Dedifferentiated amniotic fluid mesenchymal stem cell (primary cell): ENCODE results near the gene HOMER3.
"Not testable (repeated sequence)": the region's sequence is repeated elsewhere in the genome, so short reads cannot be mapped to it uniquely, and the experiment has no call there.

Source experiments
- DNase-seq: peaks from one replicate; pipeline ENCODE4 v3.0.0-alpha.2; 2016; ENCODE audit errors: extremely low spot score

Gene HOMER3

GRCh38 chr19:18902519-18902918 is 38.5 kb downstream of the HOMER3 start:
- DNase-seq = not testable (repeated sequence)

- no peak for DNase-seq
These were observed 39.5 kb downstream of the HOMER3 start for GRCh38 chr19:18901491-18901890.

- no peak for DNase-seq
These were observed 40.1 kb downstream of the HOMER3 start for GRCh38 chr19:18900700-18901481.

- no peak for DNase-seq
These were observed 41.1 kb downstream of the HOMER3 start for GRCh38 chr19:18899624-18900560.

- no peak for DNase-seq
These were observed 42.2 kb downstream of the HOMER3 start for GRCh38 chr19:18898607-18899408.

GRCh38 chr19:18898081-18898606 is 42.9 kb downstream of the HOMER3 start:
- no peak for DNase-seq

- DNase-seq = no peak
These were observed 43.7 kb downstream of the HOMER3 start for GRCh38 chr19:18897094-18898029.

GRCh38 chr19:18896421-18896841 is 44.6 kb downstream of the HOMER3 start:
- no peak for DNase-seq

GRCh38 chr19:18895824-18896341 is 45.1 kb downstream of the HOMER3 start, which contains the start of gene CERS1:
CERS1 (minus strand) TSS chr19:18896158; CDS start chr19:18896072, 86 bp downstream.
- no peak for DNase-seq

- DNase-seq = peak; percentile 17
These were observed 45.8 kb downstream of the HOMER3 start for GRCh38 chr19:18895038-18895823.

GRCh38 chr19:18894254-18895037 is 46.6 kb downstream of the HOMER3 start:
- no peak for DNase-seq

GRCh38 chr19:18893587-18894253 is 47.3 kb downstream of the HOMER3 start:
- DNase-seq = no peak

- no peak for DNase-seq
These were observed 50.9 kb downstream of the HOMER3 start for GRCh38 chr19:18889949-18890745.

GRCh38 chr19:18886972-18887371 is 54.0 kb downstream of the HOMER3 start:
- DNase-seq = no peak

GRCh38 chr19:18883526-18884304 is 57.3 kb downstream of the HOMER3 start:
- no peak for DNase-seq

GRCh38 chr19:18881491-18881890 is 59.5 kb downstream of the HOMER3 start:
- DNase-seq = no peak
